Tibial artery (tissue), 4 donors: ENCODE measurements around the gene DPP6.

Source experiments
- DNase-seq, 2 donors: peaks; one replicate each; pipeline ENCODE4 v3.0.0-alpha.2; 2019
- H3K27ac ChIP-seq, 2 donors: fragments of 200-600 bp; sonication (generic) in 1 of 2; 1 replicate in 1 of 2; 2 replicates in 1 of 2; pipeline ENCODE4 v1.5.1; 2018 to 2019; ENCODE audit warnings: mild to moderate bottlenecking in 1 of 2
- H3K27me3 ChIP-seq, 2 donors: fragments of 200-600 bp; sonication (generic) in 1 of 2; one replicate each; pipeline versions ENCODE4 v1.5.1 to v1.6.0; 2016 to 2019
- H3K36me3 ChIP-seq, 3 donors: fragments of 200-600 bp; sonication (generic) in 2 of 3; one replicate each; pipeline ENCODE4 v1.5.1; 2016 to 2019; ENCODE audit warnings: mild to moderate bottlenecking in 2 of 3
- H3K4me1 ChIP-seq, 4 donors: fragments of 200-600 bp; sonication (generic) in 2 of 4; 1 replicate in 3 of 4; 2 replicates in 1 of 4; pipeline ENCODE4 v1.5.1; 2016 to 2019
- H3K4me3 ChIP-seq, 2 donors: fragments of 200-600 bp; sonication (generic) in 1 of 2; 1 replicate in 1 of 2; 2 replicates in 1 of 2; pipeline ENCODE4 v1.5.1; 2018 to 2019; ENCODE audit warnings: mild to moderate bottlenecking in 2 of 2
- H3K9me3 ChIP-seq, 3 donors: fragments of 200-600 bp; sonication (generic) in 1 of 3; one replicate each; pipeline ENCODE4 v1.5.1; 2016 to 2019
- CTCF ChIP-seq, 2 experiments: fragments of 200-600 bp in 1 of 2; fragments of 450-650 bp in 1 of 2; IDR thresholded peaks; one replicate each; pipeline ENCODE4 v1.5.1; 2017 to 2019; ENCODE audit warnings: antibody characterized with exemption in 2 of 2, mild to moderate bottlenecking in 1 of 2, moderate library complexity in 1 of 2
- intact Hi-C: fragments of 100-400 bp; cut with DNase I; formaldehyde crosslinking; loops from one replicate; pipeline ENCODE4 v1.15.0; 2023; ENCODE audit warnings: low total_unique reads

The DPP6 gene

GRCh38 chr7:154882931-154883474, 830.8 kb downstream of the DPP6 start:
- Histone ChIP-seq H3K27me3 (peaks cover 0 to 5% of the 10 kb centered on the region in 2 donors), H3K27ac (no peak overlapping the region), H3K4me3 (no peak overlapping the region), H3K36me3 (no peaks in the 10 kb centered on the region), H3K4me1 (no peaks in the 10 kb centered on the region), H3K9me3 (no peaks in the 10 kb centered on the region)
- no peak for DNase-seq
- intact Hi-C loops: no loop called here
- no peak for TF ChIP-seq CTCF (IDR thresholded peaks at IDR 0.05)

GRCh38 chr7:154884348-154884920, 832.2 kb downstream of the DPP6 start:
- intact Hi-C loops: no loop called here
- Histone ChIP-seq H3K9me3 (no peaks in the 10 kb centered on the region), H3K4me1 (no peaks in the 10 kb centered on the region), H3K36me3 (no peaks in the 10 kb centered on the region), H3K27ac (no peak overlapping the region), H3K27me3 (no peaks in the 10 kb centered on the region), H3K4me3 (no peak overlapping the region)
- DNase-seq: no peak
- no peak for TF ChIP-seq CTCF (IDR thresholded peaks at IDR 0.05)

GRCh38 chr7:154886591-154886990, 834.4 kb downstream of the DPP6 start:
- DNase-seq: no peak
- Histone ChIP-seq H3K36me3 (no peaks in the 10 kb centered on the region), H3K27ac (no peak overlapping the region), H3K4me1 (no peaks in the 10 kb centered on the region), H3K4me3 (no peak overlapping the region), H3K27me3 (no peaks in the 10 kb centered on the region), H3K9me3 (no peaks in the 10 kb centered on the region)
- TF ChIP-seq CTCF (IDR thresholded peaks at IDR 0.05): no peak
- intact Hi-C loops: no loop called here

GRCh38 chr7:154888690-154889089, 836.5 kb downstream of the DPP6 start:
- intact Hi-C loops: no loop called here
- H3K36me3 ChIP-seq: no peaks in the 10 kb centered on the region

GRCh38 chr7:154892459-154892858, 840.3 kb downstream of the DPP6 start:
- H3K27me3 ChIP-seq: peaks cover 0 to 11% of the 10 kb centered on the region in 2 donors
- no peaks in the 10 kb centered on the region for H3K36me3 ChIP-seq
- intact Hi-C loops: no loop called here
- no peak overlapping the region for H3K4me3 ChIP-seq
- no peak for DNase-seq
- no peaks in the 10 kb centered on the region for H3K4me1 ChIP-seq
- no peaks in the 10 kb centered on the region for H3K9me3 ChIP-seq
- no peak for TF ChIP-seq CTCF (IDR thresholded peaks at IDR 0.05)
- no peak overlapping the region for H3K27ac ChIP-seq

More at GRCh38 chr7:154888690-154889089, 836.5 kb downstream of the DPP6 start:
- TF ChIP-seq CTCF (IDR thresholded peaks at IDR 0.05): no peak
- peaks cover 0 to 2% of the 10 kb centered on the region in 2 donors for H3K27me3 ChIP-seq
- H3K4me1 ChIP-seq: no peaks in the 10 kb centered on the region
- H3K27ac ChIP-seq: no peak overlapping the region
- DNase-seq: no peak
- H3K4me3 ChIP-seq: no peak overlapping the region
- H3K9me3 ChIP-seq: no peaks in the 10 kb centered on the region
